GM19025 (cell line): ENCODE results near the gene HELZ2.
"Not testable (repeated sequence)": the region's sequence is repeated elsewhere in the genome, so short reads cannot be mapped to it uniquely, and the experiment has no call there.

Experiments
- ATAC-seq: cut with Tn5 transposase; IDR thresholded peaks from one replicate; pipeline ENCODE4 v1.9.1; 2021; ENCODE audit warnings: mild to moderate bottlenecking, low read depth, moderate library complexity; ENCODE audit not compliant: unreplicated experiment

The HELZ2 gene

DNA sequence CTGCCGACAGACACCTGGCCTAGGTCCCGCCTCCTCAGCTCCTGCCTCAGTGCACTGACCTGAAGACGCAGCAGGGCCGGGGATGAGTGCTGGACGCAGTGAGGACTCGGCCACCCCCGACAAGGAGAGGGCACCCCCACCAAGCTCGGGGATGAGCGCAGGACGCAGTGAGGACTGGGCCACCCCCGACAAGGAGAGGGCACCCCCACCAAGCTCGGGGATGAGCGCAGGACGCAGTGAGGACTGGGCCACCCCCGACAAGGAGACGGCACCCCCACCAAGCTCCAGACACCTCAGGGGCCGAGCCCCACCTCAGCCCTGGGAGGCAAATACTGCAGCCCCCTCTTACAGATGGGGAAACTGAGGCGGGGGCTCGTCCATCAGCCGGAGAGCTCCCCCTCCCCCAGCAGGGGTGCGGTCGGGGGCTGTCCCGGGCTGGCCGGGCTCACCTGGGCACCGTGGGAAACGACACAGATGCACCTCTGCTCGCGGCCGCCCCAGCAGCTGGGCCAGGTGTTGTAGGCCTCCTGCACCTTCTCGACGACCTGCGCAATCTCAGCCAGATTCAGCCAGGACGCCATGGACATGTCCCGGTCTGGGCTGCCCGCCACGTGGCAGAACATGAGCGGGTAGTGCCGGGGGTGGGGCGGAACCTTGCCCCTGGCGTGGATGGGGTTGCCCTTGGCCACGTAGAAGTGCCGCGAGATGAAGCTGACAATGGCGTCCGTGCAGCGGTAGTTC lies 7.5 kb downstream of the HELZ2 start:
- no peak for ATAC-seq

DNA sequence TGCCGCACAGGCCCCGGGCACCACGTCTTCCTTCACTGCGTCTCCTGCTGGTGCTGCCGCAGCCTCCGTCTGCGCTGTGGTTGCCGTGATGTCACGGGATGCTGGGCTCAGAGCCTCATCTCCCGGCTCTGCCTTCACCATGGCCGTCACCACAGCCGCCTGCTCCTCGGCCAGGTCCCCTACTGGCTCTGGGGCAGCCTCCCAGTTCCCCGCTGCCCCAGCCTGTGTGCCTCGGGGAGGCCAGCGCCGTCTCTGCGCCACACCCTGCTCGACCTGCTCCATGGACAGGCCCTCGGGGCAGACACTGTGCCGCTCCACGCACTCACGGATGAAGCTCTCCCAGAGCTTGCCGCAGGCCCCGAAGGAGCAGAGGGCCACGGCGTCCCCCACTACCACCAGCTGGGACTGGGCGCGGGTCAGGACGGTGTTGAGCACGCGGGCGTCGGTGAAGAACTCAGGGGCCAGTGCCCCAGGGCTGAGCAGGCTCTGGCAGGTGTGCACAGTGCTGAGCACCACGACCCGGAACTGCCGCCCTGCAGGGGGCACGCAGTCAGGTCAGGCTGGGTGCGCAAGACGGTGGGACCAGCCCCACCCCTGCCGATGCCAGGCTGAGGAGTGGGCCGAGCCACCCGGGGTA lies 8.2 kb downstream of the HELZ2 start:
- no peak for ATAC-seq

- no peak for ATAC-seq
Measured at GRCh38 chr20:63565021-63565698, 8.9 kb downstream of the HELZ2 start.

- no peak for ATAC-seq
Measured at GRCh38 chr20:63564036-63564810, 9.8 kb downstream of the HELZ2 start.

GRCh38 chr20:63563225-63563935 lies 10.7 kb downstream of the HELZ2 start:
- no peak for ATAC-seq

DNA sequence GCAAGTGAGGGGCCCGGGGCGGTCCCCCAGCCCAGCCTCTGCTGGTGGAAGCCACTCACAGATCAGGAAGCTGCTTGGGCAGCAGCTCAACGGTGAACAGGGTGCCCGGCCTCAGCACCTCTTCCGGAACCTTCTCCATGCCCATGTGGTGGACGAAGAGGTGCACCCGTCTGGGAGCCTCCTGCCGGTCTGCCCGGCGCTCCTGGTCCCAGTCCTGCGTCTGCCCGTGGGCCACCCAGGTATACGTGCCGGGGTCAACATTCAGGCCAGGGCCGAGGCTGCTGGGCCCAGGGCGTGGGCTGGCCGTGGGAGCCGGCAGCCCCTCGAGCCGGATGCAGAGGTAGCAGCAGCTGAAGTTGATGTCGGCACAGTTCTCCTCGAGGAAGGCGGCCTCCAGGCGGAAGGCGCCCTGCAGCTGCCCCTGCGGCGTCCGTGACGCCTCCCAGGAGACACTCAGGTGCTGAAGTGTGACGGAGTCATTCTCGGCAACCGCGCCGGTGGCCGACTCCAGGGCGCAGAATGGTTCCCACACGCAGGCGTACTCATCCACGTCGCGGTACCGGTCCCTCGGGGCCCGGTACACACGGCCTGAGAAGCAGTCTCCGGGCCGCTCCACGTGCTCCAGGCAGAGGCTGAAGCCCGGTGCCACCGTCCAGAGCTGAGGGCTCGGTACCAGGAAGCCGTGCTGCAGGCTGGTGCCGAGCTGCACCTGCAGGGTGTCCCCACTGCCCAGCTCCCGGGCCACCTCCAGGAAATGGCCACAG lies 11.4 kb downstream of the HELZ2 start:
- ATAC-seq, result no peak

DNA sequence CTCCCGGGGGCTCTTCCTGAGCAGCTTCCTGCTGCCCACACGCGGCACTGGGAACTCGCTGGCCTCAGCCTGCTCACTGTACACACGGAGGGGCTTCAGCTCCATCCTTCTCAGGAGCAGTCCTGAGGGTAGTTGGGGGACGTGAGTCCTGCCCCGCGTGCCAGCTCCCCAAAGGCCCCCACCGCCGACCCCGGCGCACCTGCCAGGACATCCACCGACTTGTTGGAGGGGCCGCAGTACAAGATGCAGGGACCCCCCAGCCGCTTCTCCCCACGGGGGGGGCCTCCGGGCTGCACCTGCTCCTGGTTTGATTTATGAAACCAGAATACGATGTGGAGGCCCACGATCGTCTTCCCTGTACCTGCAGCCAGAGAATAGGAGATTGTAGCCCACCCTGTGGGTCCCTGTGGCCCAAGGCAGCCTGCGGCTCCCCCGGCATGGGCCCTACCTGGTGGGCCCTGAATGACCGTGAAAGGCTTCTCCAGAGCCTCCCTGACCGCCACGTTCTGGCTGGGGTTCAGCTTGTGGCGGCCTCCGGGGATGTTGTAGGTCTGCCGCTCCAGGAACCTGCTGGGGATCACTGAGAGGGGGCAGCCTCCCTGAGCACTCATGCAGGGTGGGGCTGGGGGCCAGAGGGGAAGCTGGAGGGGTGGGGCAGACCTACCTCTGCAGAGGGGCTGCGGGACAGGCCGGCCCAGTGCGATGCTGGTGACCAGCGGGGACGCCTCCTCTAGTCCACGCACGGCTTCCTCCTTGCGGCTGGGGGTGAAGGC lies 12.2 kb downstream of the HELZ2 start:
- ATAC-seq, result no peak

DNA sequence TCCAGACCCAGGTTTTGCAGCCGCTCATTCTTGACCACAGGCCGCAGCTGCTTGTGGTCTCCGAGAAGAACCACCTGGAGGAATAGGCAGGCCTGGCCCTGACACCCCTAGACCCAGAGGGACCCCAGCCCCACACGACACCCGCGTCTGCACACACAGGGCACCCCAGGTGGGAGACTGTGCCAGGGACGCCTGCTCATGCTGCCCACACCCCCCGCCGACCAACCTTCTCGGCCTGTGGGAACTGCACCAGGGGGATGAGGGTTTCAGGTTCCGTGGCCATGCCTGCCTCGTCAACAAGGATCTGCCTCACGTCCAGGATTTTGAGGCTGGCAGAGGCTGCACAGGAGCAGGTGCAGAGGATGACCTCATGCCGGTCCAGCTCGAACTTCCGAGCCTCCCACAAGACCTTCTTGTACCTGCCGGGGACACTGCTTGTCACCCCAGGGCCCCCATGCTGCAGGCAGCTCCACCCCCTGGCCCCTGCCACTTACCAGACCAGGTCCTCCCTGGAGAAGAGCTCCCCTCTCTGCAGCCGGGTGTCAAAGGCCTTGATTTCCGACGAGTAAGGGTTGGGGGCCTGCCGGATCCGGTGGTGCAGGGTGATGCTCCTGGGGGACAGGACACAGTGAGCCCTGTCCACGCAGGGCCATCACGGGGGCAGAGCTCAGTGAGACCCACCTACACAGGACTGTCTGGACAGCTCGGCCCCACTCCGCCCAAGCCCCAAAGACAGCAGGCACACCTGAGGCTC lies 13.0 kb downstream of the HELZ2 start:
- ATAC-seq, result no peak

- no peak for ATAC-seq
Measured at GRCh38 chr20:63560333-63560805, 13.7 kb downstream of the HELZ2 start.

GRCh38 chr20:63559485-63560332 lies 14.3 kb downstream of the HELZ2 start:
- not testable (repeated sequence) for ATAC-seq

DNA sequence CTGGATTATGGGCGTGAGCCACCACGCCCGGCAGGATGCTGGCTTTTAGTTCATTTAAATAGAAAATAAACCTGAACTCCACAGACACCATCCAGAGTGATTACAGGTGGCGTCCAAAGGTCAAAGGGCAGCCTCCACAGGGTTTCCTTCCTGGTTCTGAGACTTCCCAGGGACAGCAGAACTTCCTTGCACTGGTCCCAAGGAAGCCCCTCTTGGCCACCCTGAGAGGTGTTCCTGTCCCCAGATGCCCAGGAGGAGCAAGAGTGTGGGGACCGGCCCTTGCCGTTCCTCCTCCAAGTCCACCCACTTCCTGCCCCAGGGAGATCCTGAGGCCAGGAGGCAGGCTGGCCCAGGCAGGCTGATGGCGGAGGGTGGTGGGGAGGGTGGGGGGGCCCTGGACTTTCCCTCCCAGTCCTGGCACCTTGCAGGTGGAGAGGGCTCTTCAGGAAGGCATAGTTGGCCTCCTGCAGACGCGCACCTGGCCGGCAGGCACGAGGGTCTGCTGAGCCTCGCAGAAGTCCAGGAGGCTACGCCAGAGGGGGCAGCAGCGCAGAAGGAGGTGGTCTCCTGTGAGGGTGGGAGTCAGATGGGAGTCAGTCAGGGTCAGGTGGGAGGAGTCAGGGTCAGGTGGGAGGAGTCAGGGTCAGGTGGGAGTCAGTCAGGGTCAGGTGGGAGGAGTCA lies 15.1 kb downstream of the HELZ2 start:
- no peak for ATAC-seq

GRCh38 chr20:63557481-63557891 lies 16.6 kb downstream of the HELZ2 start:
- ATAC-seq, result no peak

DNA sequence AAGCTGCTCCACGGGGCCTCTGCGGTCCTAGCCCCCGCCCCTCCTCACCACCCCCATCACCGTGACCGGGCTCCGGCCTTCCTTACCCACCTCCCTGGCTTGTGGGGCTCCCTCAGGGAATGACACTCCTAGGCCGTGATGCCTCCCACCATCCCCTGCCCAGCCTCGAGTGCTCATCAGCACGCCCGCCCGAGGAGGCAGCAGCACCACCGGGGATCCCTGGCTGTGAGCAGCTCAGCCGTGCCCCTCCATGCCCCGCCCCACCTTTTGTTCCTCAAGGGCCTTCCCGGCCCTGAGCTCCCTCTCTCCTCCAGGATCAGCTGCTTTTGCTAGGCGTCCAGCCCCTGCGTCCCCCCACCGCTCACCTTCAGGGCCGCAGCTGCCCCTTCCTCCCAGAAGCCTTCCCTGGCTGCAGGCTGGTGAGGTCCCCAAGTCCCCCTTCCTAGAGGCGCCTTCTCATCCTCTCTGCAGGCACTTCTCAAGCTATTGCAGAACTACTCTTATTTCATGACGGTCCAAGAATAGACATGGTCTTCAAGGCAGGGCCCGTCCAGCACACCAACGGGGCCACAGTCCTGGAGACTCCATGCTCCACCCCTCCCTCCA lies 17.1 kb downstream of the HELZ2 start:
- ATAC-seq, result no peak

DNA sequence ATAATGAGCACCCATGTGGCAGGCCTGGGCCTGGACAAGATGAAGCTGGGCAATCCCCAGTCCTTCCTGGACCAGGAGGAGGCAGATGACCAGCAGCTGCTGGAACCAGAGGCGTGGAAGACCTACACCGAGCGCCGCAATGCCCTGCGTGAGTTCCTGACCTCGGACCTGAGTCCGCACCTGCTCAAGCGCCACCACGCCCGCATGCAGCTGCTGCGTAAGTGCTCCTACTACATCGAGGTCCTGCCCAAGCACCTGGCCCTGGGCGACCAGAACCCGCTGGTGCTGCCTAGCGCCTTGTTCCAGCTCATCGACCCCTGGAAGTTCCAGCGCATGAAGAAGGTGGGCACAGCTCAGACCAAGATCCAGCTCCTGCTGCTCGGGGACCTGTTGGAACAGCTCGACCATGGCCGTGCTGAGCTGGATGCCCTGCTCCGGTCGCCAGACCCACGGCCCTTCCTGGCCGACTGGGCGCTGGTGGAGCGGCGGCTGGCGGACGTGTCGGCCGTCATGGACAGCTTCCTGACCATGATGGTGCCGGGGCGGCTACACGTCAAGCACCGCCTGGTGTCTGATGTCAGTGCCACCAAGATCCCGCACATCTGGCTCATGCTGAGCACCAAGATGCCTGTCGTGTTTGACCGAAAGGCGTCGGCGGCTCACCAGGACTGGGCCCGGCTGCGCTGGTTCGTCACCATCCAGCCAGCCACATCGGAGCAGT lies 18.2 kb downstream of the HELZ2 start:
- ATAC-seq, result no peak
